IPS-18c (cell line): Measurements from ENCODE around the gene GMEB1.
A peak's percentile ranks its signal among the peaks of the same experiment; 100 is the strongest.
"Not testable (repeated sequence)": the region's sequence is repeated elsewhere in the genome, so short reads cannot be mapped to it uniquely, and the experiment has no call there.

Source experiments
- H3K4me3 ChIP-seq: 2 replicates; pipeline ENCODE4 v1.7.0; 2013; ENCODE audit warnings: low read depth, mild to moderate bottlenecking, low read length, moderate library complexity; ENCODE audit not compliant: insufficient read depth
- H3K9me3 ChIP-seq: one replicate; pipeline ENCODE4 v1.6.1; 2013; ENCODE audit warnings: mild to moderate bottlenecking, low read length, moderate library complexity; ENCODE audit not compliant: control insufficient read depth, insufficient read depth

The GMEB1 gene

GRCh38 chr1:28663871-28664470 lies 4.6 kb upstream of the GMEB1 start:
- Histone ChIP-seq H3K4me3 (no peak overlapping the region), H3K9me3 (no peaks in the 10 kb centered on the region)

- H3K9me3 ChIP-seq: no peaks in the 10 kb centered on the region
- H3K4me3 ChIP-seq: no peak overlapping the region
Observed at GRCh38 chr1:28666806-28667205, 1.8 kb upstream of the GMEB1 start.

- peak overlapping the region; percentile 72 for H3K4me3 ChIP-seq
- H3K9me3 ChIP-seq: no peaks in the 10 kb centered on the region
Observed at GRCh38 chr1:28668956-28669723, 556 bp downstream of the GMEB1 start.

- Histone ChIP-seq H3K4me3 (no peak overlapping the region), H3K9me3 (no peaks in the 10 kb centered on the region)
Observed at GRCh38 chr1:28671254-28671780, 2.7 kb downstream of the GMEB1 start.

- H3K4me3 ChIP-seq, H3K9me3 ChIP-seq: not testable (repeated sequence)
Observed at GRCh38 chr1:28672971-28673370, 4.4 kb downstream of the GMEB1 start.

GRCh38 chr1:28675924-28676257 lies 7.3 kb downstream of the GMEB1 start:
- no peak overlapping the region for H3K4me3 ChIP-seq
- H3K9me3 ChIP-seq: no peaks in the 10 kb centered on the region

GRCh38 chr1:28680151-28680550 lies 11.6 kb downstream of the GMEB1 start:
- H3K4me3 ChIP-seq: no peak overlapping the region
- no peaks in the 10 kb centered on the region for H3K9me3 ChIP-seq

- Histone ChIP-seq H3K4me3 (no peak overlapping the region), H3K9me3 (no peaks in the 10 kb centered on the region)
Observed at GRCh38 chr1:28682840-28683239, 14.3 kb downstream of the GMEB1 start.

- H3K9me3 ChIP-seq: no peaks in the 10 kb centered on the region
Observed at GRCh38 chr1:28684937-28685336, 16.4 kb downstream of the GMEB1 start.

GRCh38 chr1:28691627-28692026 lies 23.0 kb downstream of the GMEB1 start:
- not testable (repeated sequence) for H3K9me3 ChIP-seq, H3K4me3 ChIP-seq

More at GRCh38 chr1:28684937-28685336, 16.4 kb downstream of the GMEB1 start:
- no peak overlapping the region for H3K4me3 ChIP-seq

GRCh38 chr1:28703629-28704028 lies 35.0 kb downstream of the GMEB1 start:
- Histone ChIP-seq H3K4me3 (no peak overlapping the region), H3K9me3 (no peaks in the 10 kb centered on the region)

- H3K4me3 ChIP-seq: no peak overlapping the region
- H3K9me3 ChIP-seq: no peaks in the 10 kb centered on the region
Observed at GRCh38 chr1:28716336-28716735, 47.8 kb downstream of the GMEB1 start.

GRCh38 chr1:28718166-28718565 lies 49.6 kb downstream of the GMEB1 start:
- no peaks in the 10 kb centered on the region for H3K9me3 ChIP-seq
- no peak overlapping the region for H3K4me3 ChIP-seq

GRCh38 chr1:28718586-28719331 lies 50.2 kb downstream of the GMEB1 start:
- no peaks in the 10 kb centered on the region for H3K9me3 ChIP-seq

GRCh38 chr1:28719332-28719619 lies 50.7 kb downstream of the GMEB1 start:
- Histone ChIP-seq H3K4me3 (no peak overlapping the region), H3K9me3 (no peaks in the 10 kb centered on the region)

More at GRCh38 chr1:28718586-28719331, 50.2 kb downstream of the GMEB1 start:
- H3K4me3 ChIP-seq: no peak overlapping the region

GRCh38 chr1:28720376-28720775 lies 51.8 kb downstream of the GMEB1 start:
- Histone ChIP-seq H3K9me3 (no peaks in the 10 kb centered on the region), H3K4me3 (no peak overlapping the region)

GRCh38 chr1:28721927-28722326 lies 53.3 kb downstream of the GMEB1 start:
- H3K9me3 ChIP-seq, H3K4me3 ChIP-seq: not testable (repeated sequence)

GRCh38 chr1:28725365-28725764 lies 56.8 kb downstream of the GMEB1 start:
- not testable (repeated sequence) for H3K9me3 ChIP-seq, H3K4me3 ChIP-seq
